Pons (tissue), 1 donor: ENCODE data around the gene AOX1.
"Not testable (repeated sequence)": the region's sequence is repeated elsewhere in the genome, so short reads cannot be mapped to it uniquely, and the experiment has no call there.

Experiments used
- DNase-seq: peaks from one replicate; pipeline ENCODE4 v3.0.0-alpha.2; 2016; ENCODE audit warnings: low spot score

Gene AOX1

GRCh38 chr2:200667413-200667812 lies 81.6 kb downstream of the AOX1 start:
- no peak for DNase-seq

DNA sequence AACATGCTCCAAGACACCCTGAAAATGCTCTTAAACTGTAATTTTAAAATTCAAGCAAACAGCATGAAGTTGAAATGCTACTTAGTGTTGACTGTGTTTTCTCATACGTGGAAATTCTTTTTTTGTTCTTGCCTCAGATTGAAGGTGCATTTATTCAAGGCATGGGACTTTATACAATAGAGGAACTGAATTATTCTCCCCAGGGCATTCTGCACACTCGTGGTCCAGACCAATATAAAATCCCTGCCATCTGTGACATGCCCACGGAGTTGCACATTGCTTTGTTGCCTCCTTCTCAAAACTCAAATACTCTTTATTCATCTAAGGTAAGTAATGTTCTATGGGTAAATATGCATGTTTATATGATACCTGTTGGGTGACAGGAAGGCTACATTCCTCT lies 82.7 kb downstream of the AOX1 start:
- no peak for DNase-seq

DNA sequence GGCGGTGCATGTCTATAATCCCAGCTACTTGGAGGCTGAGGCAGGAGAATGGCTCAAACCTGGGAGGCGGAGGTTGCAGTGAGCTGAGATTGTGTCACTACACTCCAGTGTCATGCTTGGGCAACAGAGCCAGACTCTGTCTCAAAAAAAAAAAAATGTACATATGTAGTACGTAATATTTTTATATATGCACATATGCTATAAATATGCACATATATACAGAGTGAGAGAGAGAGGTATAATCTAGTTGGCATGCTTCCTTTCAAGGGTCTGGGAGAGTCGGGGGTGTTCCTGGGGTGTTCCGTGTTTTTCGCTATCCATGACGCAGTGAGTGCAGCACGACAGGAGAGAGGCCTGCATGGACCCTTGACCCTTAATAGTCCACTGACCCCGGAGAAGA lies 83.5 kb downstream of the AOX1 start:
- DNase-seq: no peak

DNA sequence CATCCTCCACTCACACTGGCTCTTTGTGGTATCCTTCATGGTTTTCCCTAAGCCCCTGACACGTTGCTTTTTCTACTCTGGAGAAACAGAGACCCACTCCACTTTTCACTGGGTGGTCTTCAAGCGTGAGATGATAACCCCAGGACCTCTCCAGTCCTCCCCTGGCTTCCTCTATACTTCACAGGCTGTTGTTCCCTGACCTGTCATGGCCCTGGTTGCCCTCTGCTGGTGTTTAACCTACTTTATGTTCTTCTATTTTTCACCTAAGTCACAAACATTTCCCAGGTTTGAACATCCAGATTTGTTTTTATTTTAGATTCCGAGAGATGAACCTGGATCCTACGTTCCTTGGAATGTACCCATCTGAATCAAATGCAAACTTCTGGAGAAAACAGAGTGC lies 84.5 kb downstream of the AOX1 start:
- no peak for DNase-seq

DNA sequence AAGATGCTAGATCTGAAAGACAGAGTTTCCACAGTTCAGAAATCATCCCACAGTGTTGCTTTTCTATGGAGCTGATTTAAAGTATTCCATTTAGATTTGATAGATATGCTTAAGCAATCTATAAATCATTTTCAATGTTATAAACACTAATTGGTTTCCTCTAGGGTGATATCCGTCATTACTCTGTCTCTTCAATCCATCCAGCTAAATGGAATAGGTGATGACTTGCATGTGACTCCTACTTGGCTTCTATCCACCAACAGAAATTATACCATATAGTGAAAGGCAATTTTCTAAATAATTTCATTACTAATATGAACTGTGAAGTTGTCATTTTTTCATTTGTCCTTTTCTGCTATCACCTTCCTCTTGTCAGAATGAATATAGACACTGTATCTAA lies 84.9 kb downstream of the AOX1 start:
- no peak for DNase-seq

- no peak for DNase-seq
These were observed 87.4 kb downstream of the AOX1 start for GRCh38 chr2:200673191-200673590.

DNA sequence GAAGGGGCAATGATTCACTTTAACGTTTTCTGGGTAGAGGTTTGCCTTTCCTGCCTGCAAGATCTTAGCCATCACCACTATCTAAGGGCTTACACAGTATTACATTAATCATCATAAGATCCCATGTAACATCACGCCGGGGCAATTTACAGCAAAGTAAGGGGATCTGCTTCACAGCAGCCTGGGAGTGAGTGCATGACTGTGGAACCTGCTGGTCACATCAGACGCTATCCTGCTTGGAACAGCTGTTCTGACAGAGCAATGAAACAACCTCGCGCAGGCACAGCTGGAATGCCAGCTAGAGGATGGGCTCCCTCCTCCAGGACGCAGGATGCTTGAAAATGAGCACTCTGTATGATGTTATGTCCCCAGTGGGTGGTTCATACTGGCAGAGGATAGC lies 89.0 kb downstream of the AOX1 start:
- DNase-seq: no peak

GRCh38 chr2:200677171-200677570 lies 91.4 kb downstream of the AOX1 start:
- no peak for DNase-seq

- no peak for DNase-seq
These were observed 92.1 kb downstream of the AOX1 start for GRCh38 chr2:200677721-200678532.

GRCh38 chr2:200679127-200679526 lies 93.3 kb downstream of the AOX1 start:
- DNase-seq: no peak

DNA sequence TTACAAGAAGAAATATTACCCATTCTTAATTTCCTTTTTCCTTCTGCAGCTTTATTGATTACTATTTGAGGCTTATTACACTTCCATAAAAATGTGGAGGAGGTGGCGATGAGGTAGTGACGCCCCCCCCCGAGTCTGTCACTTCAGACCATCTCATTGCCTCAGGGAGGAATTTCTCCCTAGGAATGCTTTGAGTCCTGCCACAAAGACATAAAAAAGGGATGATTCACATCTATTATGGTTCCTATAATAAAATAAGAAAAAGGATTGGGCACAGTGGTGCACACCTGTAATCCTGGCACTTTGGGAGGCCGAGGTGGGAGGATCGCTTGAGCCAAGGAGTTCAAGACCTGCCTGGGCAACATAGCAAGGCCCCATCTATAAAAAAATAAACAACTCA lies 93.7 kb downstream of the AOX1 start:
- no peak for DNase-seq

- no peak for DNase-seq
These were observed 95.9 kb downstream of the AOX1 start for GRCh38 chr2:200681697-200682096.

- not testable (repeated sequence) for DNase-seq
These were observed 96.6 kb downstream of the AOX1 start for GRCh38 chr2:200682407-200682806.

DNA sequence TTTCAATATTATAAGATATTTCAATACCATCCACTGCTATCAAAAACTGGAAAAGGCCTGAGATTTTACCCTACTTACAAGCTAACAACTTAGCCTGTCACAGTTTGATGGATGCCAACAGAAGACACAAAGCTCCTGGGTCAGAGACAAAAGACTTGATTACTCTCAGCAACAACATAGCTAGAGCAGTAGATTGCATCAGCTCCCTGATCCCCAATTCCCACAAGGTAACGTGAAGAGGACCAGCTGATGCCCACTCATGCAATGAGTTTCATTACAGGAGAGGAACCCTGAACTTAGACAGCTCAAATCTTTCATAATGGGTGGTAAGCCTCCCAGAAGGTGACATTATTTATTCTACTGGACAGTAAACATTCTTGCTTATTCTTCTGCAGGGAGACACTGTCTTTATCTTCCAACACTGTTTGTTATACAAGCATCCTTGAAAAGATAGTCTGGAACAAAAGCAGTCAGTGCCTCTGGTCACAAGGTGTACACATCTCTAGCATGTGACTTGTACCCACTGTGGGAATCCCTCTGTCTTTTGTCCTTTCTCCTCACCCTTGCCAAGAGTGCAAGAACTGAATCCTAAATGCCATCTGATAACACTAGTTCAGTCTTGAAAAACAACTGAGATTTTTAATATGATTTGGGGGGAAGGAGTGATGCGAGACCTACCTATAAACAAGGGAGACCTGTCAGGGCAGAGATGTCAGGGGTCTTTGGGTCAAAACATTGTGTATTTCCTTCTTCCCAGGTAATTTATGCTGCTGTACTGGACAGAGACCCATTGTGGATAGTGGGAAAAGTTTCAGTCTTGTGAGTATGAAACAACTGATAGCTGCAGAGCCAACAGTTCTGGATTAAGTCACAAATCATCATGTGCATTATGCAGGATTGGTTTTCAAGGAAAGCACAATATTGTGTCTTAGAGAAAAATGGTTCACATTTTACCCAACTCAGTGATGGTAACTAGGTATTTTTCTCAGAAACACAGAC lies 102.4 kb downstream of the AOX1 start:
- peak; percentile 11 for DNase-seq

DNA sequence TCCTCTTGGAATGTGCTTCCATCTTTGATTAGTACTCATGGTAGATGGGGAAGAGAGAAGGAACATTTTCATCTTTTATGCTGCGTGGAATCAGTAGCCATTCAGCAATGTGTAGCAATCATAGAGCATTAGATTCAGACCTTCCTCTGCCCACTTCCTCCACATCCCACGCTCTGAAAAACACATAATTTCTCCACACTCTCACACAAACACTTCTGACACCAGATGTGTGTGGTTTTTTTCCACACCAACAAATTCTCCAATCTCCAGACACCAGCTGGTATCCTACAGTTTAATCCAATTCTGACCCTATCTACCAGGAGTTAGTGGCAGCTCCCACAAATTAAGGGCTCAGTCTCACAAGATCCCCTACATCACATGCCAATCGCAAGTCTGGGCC lies 103.3 kb downstream of the AOX1 start:
- DNase-seq: no peak

DNA sequence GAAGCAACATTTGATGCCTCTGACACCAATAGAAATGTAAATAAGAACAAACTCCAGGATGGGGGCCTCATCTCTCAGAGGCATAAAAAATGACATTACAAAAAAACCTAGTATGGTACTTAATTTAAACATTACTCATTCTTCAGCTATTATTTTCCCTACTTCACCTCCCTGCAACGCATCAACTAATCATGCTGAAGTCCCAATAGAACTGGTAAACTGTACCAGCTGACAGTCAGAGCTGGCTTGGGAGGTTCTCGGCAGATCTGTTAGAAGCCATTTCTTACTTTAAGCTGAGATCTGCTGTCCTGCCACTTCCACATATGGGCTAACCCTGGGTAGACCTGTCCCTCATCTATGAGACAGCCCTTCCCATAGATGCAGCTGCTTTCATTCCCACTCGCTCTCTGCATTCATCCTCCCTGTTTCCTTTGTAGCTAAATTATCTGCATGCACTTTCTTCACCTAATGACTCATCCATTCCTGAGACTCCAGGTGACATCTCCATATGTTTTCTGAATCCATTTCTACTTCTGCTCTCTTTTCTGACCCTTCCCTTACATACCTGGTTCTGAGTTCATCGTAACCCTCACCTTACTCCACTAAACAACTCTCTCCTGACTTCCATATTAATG lies 108.1 kb downstream of the AOX1 start:
- no peak for DNase-seq

DNA sequence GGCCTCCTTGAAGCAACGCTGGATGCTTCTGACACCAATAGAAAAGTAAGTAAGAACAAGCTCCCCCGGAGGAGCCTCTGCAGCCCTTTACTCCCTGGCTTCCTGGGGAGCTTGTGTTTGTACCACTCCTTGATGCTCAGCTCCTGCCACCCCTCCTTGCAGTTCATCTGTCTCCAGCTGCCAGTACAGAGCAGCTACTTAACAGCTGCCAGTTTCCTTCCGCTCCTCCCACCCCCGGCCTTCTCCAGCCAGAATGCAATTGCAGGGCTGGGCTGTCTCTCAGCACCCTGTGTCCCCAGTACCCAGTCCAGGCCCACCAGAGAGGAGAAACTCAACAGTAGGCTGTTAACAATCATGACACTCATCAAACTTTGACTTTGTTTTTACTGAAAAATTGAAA lies 109.4 kb downstream of the AOX1 start:
- no peak for DNase-seq

- no peak for DNase-seq
These were observed 109.8 kb downstream of the AOX1 start for GRCh38 chr2:200695601-200696000.

DNA sequence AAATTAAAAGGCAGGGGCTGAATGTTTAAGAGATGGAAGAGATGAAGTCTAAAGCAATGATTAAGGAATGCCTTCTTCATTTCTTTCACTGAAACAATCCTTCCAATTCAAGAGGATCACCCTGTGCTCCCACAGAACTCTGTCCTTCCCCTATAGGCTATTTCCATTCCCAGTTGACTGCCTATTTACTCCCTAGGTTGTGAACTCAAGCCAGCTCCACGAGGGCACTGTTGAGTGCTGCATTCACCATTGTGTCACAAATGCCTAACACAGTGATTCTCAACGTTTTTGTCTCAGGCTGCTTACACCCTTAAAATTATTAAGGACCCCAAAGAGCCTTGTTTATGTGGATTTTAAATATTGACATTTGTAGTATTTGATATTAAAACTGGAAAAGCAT lies 112.4 kb downstream of the AOX1 start:
- DNase-seq: peak; percentile 50

GRCh38 chr2:200699310-200699709 lies 113.5 kb downstream of the AOX1 start:
- DNase-seq: no peak

- DNase-seq: no peak
These were observed 115.0 kb downstream of the AOX1 start for GRCh38 chr2:200700856-200701255.

DNA sequence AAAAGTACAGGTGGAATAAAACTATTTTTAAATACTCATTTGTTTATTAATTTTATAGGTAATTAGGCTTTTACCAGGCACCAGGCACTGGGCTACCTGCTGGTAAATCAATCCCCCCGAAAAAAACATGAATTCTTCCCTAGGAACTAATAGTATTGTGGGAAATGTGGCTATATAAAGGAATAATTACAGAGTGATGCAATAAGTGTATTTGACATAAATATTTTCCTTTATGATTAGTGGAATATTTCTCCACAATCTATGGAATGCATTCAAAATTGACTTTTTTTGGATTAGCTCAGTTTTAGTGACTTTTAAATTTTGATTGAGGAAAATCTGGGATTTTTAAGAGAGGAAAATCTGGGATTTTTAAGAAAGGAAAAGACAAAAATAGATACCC lies 116.2 kb downstream of the AOX1 start:
- DNase-seq: no peak
